Stimulated activated naive CD8-positive, alpha-beta T cell treated with anti-CD3 and anti-CD28 coated beads, Interleukin-15, Interleukin-2, amounts not matched to agents 100 U/mL and 50 U/mL, for 24 hours (primary cell): ENCODE measurements around the gene NDUFB6.
"Not testable (repeated sequence)": the region's sequence is repeated elsewhere in the genome, so short reads cannot be mapped to it uniquely, and the experiment has no call there.

Experiments used
- ATAC-seq: fragments of 150-1000 bp; cut with Tn5 transposase; one replicate; pipeline ENCODE4 v1.10.0; 2021
- DNase-seq: peaks from one replicate; pipeline ENCODE4 v3.0.0; 2021

The NDUFB6 gene

GRCh38 chr9:32524558-32524891 is 48.4 kb downstream of the NDUFB6 start:
- ATAC-seq, DNase-seq: not testable (repeated sequence)

- DNase-seq (no peak), ATAC-seq (no peak)
Observed at GRCh38 chr9:32523910-32524309, 49.0 kb downstream of the NDUFB6 start.

DNA sequence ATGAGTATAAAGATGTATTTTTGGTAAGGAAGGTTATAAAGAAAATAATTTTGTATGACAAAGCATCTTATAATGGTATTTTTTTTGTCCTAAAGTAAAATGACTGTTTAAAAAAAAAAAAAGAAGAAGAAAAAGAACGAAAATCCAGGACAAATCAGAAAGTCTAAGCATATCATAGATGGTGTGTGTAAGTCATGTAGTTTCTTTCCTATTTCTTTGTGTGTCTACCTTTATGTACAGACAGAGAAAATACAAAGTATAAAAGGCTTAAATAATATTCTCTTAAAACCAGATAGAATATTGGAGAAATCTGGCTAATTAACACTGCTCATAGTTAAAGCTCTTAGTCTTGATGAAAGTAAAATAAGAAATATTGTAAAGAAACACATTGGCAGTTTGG is 54.7 kb downstream of the NDUFB6 start:
- ATAC-seq (no peak), DNase-seq (no peak)

GRCh38 chr9:32516241-32516640 is 56.7 kb downstream of the NDUFB6 start:
- no peak for ATAC-seq
- DNase-seq, result no peak

- DNase-seq, result no peak
- no peak for ATAC-seq
Observed at GRCh38 chr9:32508728-32509127, 64.2 kb downstream of the NDUFB6 start.

- no peak for DNase-seq
- no peak for ATAC-seq
Observed at GRCh38 chr9:32503008-32503407, 70.0 kb downstream of the NDUFB6 start.
